Stomach (tissue), 4 donors: Measurements from ENCODE around the gene RANGRF.

Experiments used
- CTCF ChIP-seq, 7 experiments: fragments of 450-650 bp in 4 of 7; fragments of 200-600 bp in 3 of 7; sonication (generic) in 3 of 7; IDR thresholded peaks; one replicate each; pipeline ENCODE4 v1.5.1; 2016 to 2019; ENCODE audit warnings: antibody characterized with exemption in 7 of 7, control low read depth in 2 of 7, mild to moderate bottlenecking in 1 of 7
- EP300 ChIP-seq: sonication (generic); formaldehyde crosslinking; IDR thresholded peaks from one replicate; pipeline ENCODE4 v1.6.1; 2017; ENCODE audit warnings: antibody characterized with exemption

- TF ChIP-seq EP300 (no peak), CTCF (IDR thresholded peaks at IDR 0.05) (no peak)
Measured at GRCh38 chr17:8266648-8267479, 21.6 kb upstream of the RANGRF start.
